Progenitor cell of endocrine pancreas (in vitro differentiated cells): ENCODE data around the gene ANGPT4. TPM values are rescaled to one million over a fixed set of nuclear protein-coding genes. Genes with fewer than 3 reads are reported as not detected.

Experiments
- DNase-seq: peaks from one replicate; pipeline ENCODE4 v3.0.0; 2021; ENCODE audit warnings: low spot score; ENCODE audit not compliant: unreplicated experiment
- H3K27ac Mint-ChIP-seq: 2 replicates; pipeline ENCODE4 v1.8.0; 2021; ENCODE audit warnings: mild to moderate bottlenecking, moderate library complexity, mixed read lengths
- H3K27me3 Mint-ChIP-seq: 2 replicates; pipeline ENCODE4 v1.8.0; 2021; ENCODE audit warnings: mixed read lengths
- H3K36me3 Mint-ChIP-seq: 2 replicates; pipeline ENCODE4 v1.8.0; 2022; ENCODE audit warnings: mixed read lengths; ENCODE audit not compliant: insufficient read depth
- H3K4me1 Mint-ChIP-seq: 2 replicates; pipeline ENCODE4 v1.8.0; 2021; ENCODE audit warnings: low read depth, mixed read lengths
- H3K4me3 Mint-ChIP-seq: 2 replicates; pipeline ENCODE4 v1.8.0; 2021; ENCODE audit warnings: low read depth, mild to moderate bottlenecking, moderate library complexity, mixed read lengths
- H3K9me3 Mint-ChIP-seq: 2 replicates; pipeline ENCODE4 v1.8.0; 2021; ENCODE audit warnings: low read depth, mixed read lengths
- CTCF ChIP-seq: fragments of 200-600 bp; sonication (generic); IDR thresholded peaks from one replicate; pipeline ENCODE4 v1.5.0; 2021; ENCODE audit warnings: antibody characterized with exemption, mild to moderate bottlenecking; ENCODE audit not compliant: unreplicated experiment
- long read RNA-seq: library from polyadenylated mRNA; unstranded; transcript quantifications from one replicate; pipeline ENCODE4 v2.0.0, GENCODE V29; 2020
- total RNA-seq: library from RNA; stranded (reverse); gene quantifications from 2 replicates; pipeline ENCODE4 v1.2.1, GENCODE V29; 2021

Gene ANGPT4
- not detected in 2 replicates for total RNA-seq
- long read RNA-seq = 0 reads

- DNase-seq = no peak
- H3K4me3 Mint-ChIP-seq = no peak within 1 kb of the TSS
- no peak for TF ChIP-seq CTCF
- H3K27ac Mint-ChIP-seq = peak within 1 kb of the TSS; percentile 34
- H3K9me3 Mint-ChIP-seq = peaks cover 3% of the 10 kb centered on the region
- no peaks in the 10 kb centered on the region for H3K36me3 Mint-ChIP-seq
- peaks cover 10% of the 10 kb centered on the region for H3K4me1 Mint-ChIP-seq
- H3K27me3 Mint-ChIP-seq = peaks cover 8% of the 10 kb centered on the region
These were observed at the start of gene ANGPT4 for GRCh38 chr20:916125-916799. Gene ANGPT4 (minus strand): TSS chr20:916334. CDS start chr20:916214, 120 bp downstream.

- DNase-seq = no peak
- no peak overlapping the region for H3K4me3 Mint-ChIP-seq
- H3K4me1 Mint-ChIP-seq = no peaks in the 10 kb centered on the region
- H3K9me3 Mint-ChIP-seq = no peaks in the 10 kb centered on the region
- peaks cover 11% of the 10 kb centered on the region for H3K27me3 Mint-ChIP-seq
- no peak for TF ChIP-seq CTCF
- H3K36me3 Mint-ChIP-seq = no peaks in the 10 kb centered on the region
- no peak overlapping the region for H3K27ac Mint-ChIP-seq
These were observed 47.7 kb upstream of the ANGPT4 start for GRCh38 chr20:963795-964194.

- no peak overlapping the region for H3K27ac Mint-ChIP-seq
- no peak for DNase-seq
- H3K9me3 Mint-ChIP-seq = no peaks in the 10 kb centered on the region
- no peaks in the 10 kb centered on the region for H3K36me3 Mint-ChIP-seq
- H3K27me3 Mint-ChIP-seq = peaks cover 9% of the 10 kb centered on the region
- no peaks in the 10 kb centered on the region for H3K4me1 Mint-ChIP-seq
- no peak overlapping the region for H3K4me3 Mint-ChIP-seq
- TF ChIP-seq CTCF = no peak
These were observed 46.5 kb upstream of the ANGPT4 start for GRCh38 chr20:962683-963082.

GRCh38 chr20:962223-962622 is 46.1 kb upstream of the ANGPT4 start:
- peaks cover 9% of the 10 kb centered on the region for H3K27me3 Mint-ChIP-seq
- no peaks in the 10 kb centered on the region for H3K4me1 Mint-ChIP-seq
- TF ChIP-seq CTCF = no peak
- H3K27ac Mint-ChIP-seq = no peak overlapping the region
- no peaks in the 10 kb centered on the region for H3K9me3 Mint-ChIP-seq
- no peaks in the 10 kb centered on the region for H3K36me3 Mint-ChIP-seq
- H3K4me3 Mint-ChIP-seq = no peak overlapping the region
- DNase-seq = no peak

GRCh38 chr20:961768-962167 is 45.6 kb upstream of the ANGPT4 start:
- no peak overlapping the region for H3K27ac Mint-ChIP-seq

More at GRCh38 chr20:961768-962167, 45.6 kb upstream of the ANGPT4 start:
- H3K4me3 Mint-ChIP-seq = no peak overlapping the region
- H3K9me3 Mint-ChIP-seq = no peaks in the 10 kb centered on the region
- H3K36me3 Mint-ChIP-seq = no peaks in the 10 kb centered on the region
- no peak for DNase-seq
- no peaks in the 10 kb centered on the region for H3K4me1 Mint-ChIP-seq
- peaks cover 9% of the 10 kb centered on the region for H3K27me3 Mint-ChIP-seq
- TF ChIP-seq CTCF = no peak
